HG02623 (cell line): ENCODE measurements around the gene GNG14.
"Not testable (repeated sequence)": the region's sequence is repeated elsewhere in the genome, so short reads cannot be mapped to it uniquely, and the experiment has no call there.

Experiments used
- ATAC-seq: cut with Tn5 transposase; IDR thresholded peaks from one replicate; pipeline ENCODE4 v1.9.1; 2021; ENCODE audit warnings: moderate library complexity; ENCODE audit not compliant: unreplicated experiment

GNG14 gene

DNA sequence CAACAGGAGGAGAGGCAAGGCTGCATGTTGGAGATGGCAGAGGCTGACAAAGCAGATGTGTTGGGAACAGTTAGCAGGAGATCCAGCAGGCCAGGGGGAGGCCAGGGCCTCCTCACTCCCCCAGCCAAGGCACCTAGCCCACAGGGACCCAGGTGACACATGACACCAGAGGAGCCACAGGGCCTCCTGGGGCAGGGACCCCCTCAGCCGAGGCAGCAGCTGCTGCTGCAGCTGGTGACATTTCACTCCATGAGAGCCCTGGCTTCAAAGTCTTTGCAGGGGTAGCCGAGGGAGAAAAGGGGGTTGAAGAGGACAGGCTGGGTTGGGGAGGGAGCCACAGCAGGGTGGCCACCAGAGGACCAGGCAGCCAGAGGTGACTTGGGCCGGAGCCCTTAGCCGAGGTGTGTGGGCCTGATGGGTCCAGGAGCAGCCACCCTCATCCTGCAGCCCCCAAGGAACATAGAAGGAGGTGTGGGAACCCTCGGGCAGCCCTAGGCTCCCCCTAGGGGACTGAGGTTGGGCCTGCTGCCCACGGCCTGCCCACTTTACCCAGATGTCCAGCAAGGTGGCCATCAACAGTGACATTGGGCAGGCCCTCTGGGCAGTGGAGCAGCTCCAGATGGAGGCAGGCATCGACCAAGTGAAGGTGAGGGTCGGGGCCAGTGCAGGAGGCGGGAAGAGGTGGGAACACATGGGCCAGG is at the start of gene GNG14:
Gene GNG14, plus strand, starts transcription at position 503 of the 701 bp plus-strand sequence. Its CDS starts 51 bp downstream, at position 554.
- ATAC-seq, result no peak

DNA sequence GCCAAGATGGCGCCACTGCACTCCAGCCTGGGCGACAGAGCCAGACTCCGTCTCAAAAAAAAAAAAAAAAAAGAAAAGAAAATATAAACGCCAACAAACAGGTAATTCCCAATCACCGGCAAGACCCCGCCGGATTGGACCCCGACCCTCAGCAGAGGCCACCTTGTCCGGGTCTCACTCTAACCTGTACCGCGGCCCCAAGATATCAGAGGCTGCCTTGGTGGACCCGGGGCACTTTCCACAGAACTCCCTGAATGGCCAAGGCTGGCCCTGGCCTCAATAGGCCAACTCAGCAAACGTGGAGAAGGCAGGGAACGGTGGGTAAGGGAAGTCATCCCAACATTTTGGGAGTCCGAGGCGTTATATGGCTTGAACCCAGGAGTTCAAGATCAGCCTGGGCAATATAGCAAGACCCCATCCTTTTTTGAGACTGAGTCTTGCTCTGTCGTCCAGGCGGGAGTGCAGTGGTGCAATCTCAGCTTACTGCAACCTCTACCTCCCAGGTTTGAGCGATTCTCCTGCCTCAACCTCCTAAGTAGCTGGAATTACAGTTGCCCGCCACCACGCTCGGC is 49.1 kb upstream of the GNG14 start:
- ATAC-seq, result no peak

GRCh38 chr19:12639901-12640613 is 47.7 kb upstream of the GNG14 start:
- ATAC-seq, result no peak

- ATAC-seq, result no peak
Observed at GRCh38 chr19:12641456-12641855, 46.3 kb upstream of the GNG14 start.

- ATAC-seq, result no peak
Observed at GRCh38 chr19:12642506-12642905, 45.3 kb upstream of the GNG14 start.

GRCh38 chr19:12643716-12644115 is 44.1 kb upstream of the GNG14 start:
- ATAC-seq, result not testable (repeated sequence)

GRCh38 chr19:12646551-12646950 is 41.2 kb upstream of the GNG14 start:
- no peak for ATAC-seq

DNA sequence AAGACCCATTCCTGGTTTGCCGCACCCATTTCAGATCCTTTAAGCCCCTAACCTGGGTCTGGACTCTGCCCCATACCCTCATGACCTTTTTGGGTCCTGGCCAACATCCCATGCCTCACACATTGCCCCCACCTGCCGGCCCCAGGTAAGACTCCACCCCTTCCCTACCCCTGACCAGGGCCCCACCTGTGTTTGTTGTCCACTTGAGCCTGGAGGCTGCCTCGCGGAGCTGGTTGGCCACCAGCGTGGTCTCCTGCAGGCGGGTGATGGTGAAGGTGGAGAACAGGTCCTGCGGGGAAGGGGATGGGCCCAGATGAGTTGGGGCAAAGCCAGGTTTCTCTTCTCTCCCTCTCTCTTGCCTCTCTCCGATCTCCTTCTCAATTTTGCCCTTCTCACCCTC is 40.8 kb upstream of the GNG14 start:
- ATAC-seq, result no peak

DNA sequence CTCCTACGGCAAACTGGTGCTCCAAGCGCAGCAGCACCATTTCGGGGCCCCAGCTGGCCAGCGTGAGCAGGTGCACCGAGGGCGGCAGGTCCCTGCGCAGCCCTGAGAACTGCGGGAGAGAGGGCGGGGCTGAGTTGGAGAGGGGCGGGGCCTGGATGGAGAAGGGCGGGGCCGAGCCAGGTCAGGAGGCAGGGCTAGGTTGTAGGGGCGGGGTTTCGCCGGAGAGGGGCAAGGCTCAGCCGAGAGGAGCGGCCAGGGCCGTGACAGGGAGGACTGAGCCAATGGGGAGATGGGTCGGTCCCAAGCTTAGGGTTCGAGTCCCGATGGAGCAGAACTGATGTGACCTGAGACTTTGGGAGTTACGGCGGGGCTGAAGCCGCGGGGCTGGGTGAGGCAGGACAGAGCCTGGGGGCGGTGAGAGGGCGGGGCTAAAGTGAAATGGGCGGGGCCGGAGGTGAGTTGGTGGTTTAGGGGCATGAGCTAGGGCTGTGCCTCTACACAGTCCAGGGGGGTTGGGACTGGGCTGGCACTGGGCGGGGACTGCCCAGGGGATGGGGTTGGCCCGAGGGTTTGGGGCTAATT is 40.2 kb upstream of the GNG14 start:
- ATAC-seq, result no peak

DNA sequence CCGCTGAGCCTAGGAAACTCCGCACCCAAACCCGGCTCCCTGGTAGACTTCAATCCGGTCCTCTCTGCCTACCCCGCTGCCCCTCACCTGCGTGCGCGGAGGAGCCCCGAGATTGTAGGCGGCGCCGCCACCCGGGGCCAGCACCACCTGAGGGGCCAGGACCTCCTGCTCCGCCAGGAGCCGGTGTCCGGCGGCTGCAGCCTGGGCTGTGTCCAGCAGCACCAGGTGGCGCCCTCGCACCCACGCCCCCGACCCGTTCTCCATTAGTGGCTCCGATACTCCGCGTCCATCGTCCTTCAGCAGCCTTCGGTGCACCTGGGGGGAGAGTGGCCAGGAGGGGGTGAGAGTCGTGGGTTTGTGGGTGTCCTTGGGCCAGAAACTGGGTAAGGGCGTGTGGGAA is 39.7 kb upstream of the GNG14 start:
- ATAC-seq, result no peak

DNA sequence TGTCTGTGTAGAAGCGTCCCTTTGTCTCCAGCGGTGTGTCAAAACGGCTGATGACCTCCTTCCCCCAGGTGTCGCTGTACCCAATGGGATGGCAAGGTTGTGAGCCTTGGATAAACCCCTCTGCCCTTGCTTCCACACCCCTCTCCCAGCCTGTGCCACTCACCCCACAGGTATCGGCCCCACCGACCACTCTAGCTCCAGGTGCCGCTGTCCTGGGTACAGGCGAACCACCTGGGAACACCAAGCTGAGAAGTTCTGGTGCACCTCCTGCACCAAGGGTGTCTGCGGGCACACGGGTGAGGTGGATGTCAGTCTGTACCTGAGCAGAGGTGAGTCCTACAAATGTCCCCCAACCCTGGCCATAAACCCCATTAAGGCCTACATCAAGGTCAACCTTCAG is 37.9 kb upstream of the GNG14 start:
- no peak for ATAC-seq

- no peak for ATAC-seq
Observed at GRCh38 chr19:12652219-12652618, 35.6 kb upstream of the GNG14 start.

DNA sequence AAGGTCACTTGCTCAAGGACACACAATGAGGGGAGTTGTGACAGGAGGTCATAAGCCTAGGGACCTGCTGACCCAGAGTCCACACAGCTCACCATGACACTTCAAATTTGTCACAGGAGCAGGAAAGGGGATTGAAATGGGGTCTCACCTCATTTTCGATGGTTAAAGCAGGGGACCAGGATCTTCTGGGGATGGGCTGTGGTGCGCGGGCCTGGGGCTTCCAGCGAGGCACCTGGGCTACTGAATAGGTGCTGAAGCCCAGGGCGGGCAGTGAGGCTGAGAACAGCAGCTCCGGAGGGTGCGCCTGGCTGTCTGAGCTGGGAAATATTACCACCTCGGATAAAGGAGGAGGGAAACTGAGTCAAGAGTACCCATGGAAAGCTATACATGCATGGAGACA is 32.3 kb upstream of the GNG14 start:
- no peak for ATAC-seq

DNA sequence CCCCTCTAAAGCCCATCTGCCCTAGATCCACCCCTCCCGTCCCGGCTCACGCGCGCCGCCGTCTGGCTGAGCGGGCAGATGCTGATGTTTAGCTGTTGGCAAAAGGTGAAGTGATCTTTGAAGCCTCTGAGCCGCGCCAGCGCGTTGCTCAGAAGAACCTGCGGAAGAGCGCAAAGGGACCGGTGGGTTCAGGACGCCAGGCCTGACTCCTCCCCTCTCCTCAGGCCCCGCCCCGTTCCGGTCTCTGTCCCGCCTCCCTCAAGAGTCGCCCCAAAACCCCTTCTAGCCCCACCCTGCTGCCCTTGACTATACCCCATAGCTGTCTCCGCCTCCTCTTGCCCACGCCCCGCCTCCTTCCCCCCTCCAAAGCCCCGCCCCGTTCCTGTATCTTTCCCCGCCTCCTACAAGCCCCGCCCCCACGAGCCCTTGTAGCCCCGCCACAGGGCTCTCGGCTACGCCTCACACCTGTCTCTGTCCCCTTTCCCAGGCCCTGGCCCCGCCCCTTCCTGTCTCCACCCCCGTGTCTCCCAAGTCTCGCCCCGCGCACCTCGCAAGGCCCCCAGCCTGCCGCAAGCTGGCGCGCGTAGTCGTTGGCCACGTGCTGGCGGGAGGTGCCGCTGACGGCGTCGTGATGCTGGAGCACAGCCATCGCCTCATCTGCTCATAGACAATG is 30.8 kb upstream of the GNG14 start:
- ATAC-seq, result no peak

- ATAC-seq, result no peak
Observed at GRCh38 chr19:12657966-12658365, 29.8 kb upstream of the GNG14 start.

- ATAC-seq, result no peak
Observed at GRCh38 chr19:12660980-12661379, 26.8 kb upstream of the GNG14 start.

DNA sequence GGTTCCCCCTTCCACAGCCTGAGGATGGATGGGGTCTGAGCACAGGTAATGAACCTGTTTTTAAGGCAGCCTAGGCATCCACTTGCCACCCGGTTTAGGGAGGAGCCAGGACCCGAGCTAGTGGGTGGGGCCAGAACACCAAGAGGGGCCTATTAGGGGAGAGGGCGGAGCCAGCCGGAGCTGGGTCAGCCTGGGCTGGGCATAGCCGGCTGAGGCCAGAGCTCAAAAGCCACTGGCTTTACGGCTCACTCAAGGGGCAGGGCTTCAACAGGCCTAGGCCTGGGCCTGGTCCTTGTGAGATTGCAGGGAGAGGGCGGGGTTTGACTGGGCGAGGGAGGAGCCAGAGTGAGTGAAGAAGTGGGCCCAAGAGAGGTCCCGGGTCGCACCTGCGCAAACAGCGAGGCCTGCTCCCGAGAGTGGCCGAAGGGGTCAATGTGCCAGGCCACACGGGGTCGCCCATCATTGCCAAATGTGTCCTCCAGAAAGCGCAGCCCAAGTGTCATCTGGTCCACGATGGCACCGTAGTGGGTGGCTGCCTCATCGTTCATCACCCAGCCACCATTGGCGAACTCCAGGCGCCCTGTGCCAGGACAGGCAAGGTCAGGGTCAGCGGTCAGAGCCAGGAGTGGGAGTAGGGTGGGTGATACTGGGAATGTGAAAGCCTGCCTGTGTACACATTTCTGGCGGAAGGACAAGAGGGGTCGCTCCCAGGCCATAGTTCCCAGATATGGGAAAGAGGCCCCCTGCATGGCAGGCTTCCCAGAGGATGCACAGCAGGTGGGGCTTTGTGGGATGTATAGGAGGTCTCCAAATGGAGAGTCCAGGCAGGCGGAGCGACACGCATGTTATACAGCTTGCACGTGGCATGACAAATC is 23.2 kb upstream of the GNG14 start:
- no peak for ATAC-seq

DNA sequence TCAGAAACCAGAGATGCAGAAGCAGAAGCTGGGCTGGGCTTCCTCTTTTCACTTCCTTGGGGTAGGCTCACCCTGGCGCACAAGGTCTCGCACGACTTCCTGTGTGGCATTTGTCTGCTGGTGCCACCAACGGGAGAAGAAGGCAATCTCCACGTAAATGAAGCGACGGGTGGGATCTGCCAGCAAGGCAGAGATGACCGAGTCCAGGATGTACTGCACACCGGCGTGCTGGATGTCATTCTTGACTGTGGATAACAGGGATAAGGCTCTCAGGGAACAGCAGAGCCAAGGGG is 22.6 kb upstream of the GNG14 start:
- no peak for ATAC-seq

GRCh38 chr19:12665671-12666264 is 22.0 kb upstream of the GNG14 start:
- ATAC-seq, result no peak
